Fibroblast of mammary gland (primary cell): Measurements from ENCODE around the gene NPHP4.
"Not testable (repeated sequence)": the region's sequence is repeated elsewhere in the genome, so short reads cannot be mapped to it uniquely, and the experiment has no call there.

Experiments
- DNase-seq: peaks from one replicate; pipeline ENCODE4 v3.0.0-alpha.2; 2010; ENCODE audit warnings: low read depth
- H3K4me3 ChIP-seq: 2 replicates; pipeline ENCODE4 v1.5.1; 2011; ENCODE audit warnings: low read depth, mild to moderate bottlenecking, low read length, moderate library complexity; ENCODE audit not compliant: control insufficient read depth
- TF ChIP-seq, protein P1 (sequence below): conservative IDR thresholded peaks from 2 replicates; pipeline ENCODE4 v1.5.1; 2011; ENCODE audit warnings: low read depth, low read length, inconsistent platforms; ENCODE audit not compliant: control insufficient read depth, insufficient read depth

Gene NPHP4

GRCh38 chr1:6024376-6024775, 32.2 kb upstream of the NPHP4 start:
- no peak for DNase-seq
- TF ChIP-seq, protein P1, sequence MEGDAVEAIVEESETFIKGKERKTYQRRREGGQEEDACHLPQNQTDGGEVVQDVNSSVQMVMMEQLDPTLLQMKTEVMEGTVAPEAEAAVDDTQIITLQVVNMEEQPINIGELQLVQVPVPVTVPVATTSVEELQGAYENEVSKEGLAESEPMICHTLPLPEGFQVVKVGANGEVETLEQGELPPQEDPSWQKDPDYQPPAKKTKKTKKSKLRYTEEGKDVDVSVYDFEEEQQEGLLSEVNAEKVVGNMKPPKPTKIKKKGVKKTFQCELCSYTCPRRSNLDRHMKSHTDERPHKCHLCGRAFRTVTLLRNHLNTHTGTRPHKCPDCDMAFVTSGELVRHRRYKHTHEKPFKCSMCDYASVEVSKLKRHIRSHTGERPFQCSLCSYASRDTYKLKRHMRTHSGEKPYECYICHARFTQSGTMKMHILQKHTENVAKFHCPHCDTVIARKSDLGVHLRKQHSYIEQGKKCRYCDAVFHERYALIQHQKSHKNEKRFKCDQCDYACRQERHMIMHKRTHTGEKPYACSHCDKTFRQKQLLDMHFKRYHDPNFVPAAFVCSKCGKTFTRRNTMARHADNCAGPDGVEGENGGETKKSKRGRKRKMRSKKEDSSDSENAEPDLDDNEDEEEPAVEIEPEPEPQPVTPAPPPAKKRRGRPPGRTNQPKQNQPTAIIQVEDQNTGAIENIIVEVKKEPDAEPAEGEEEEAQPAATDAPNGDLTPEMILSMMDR = no peak
- H3K4me3 ChIP-seq = no peak overlapping the region

- TF ChIP-seq, protein P1 = no peak
- no peak for DNase-seq
- no peak overlapping the region for H3K4me3 ChIP-seq
Observed at GRCh38 chr1:6023346-6023745, 31.1 kb upstream of the NPHP4 start.

- no peak for DNase-seq
- H3K4me3 ChIP-seq = no peak overlapping the region
- TF ChIP-seq, protein P1 = no peak
Observed at GRCh38 chr1:6022193-6022592, 30.0 kb upstream of the NPHP4 start.

DNA sequence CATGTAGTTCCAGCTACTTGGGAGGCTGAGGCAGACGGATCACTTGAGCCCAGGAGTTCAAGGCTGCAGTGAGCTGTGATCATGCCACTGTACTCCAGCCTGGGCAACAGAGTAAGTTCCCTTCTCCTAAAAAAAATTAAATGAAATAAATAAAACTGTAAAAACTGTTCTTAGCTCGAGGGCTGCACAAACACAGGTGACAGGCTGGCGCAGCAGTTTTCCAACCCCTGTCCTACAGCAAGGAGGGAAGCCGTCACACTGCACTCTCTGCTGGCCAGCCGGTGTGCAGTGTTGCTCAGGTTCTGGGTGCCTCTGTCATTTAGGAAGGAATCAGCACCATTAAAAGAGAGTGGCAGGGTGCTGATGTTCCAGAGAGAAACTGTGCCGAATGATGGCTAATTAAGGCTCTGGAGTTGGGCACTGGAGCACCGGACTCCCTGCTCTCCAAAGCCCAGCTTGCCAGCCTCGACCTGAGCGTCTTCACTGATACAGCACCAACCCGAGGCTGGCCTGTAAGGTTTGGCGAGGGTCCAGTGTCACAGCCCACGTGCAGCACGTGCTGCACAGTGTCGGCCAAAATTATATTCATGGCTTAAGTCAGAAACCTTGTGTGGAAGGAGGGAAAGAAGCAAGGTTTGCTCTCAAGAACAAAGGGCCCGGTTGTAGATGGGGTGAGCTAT, 27.1 kb upstream of the NPHP4 start:
- H3K4me3 ChIP-seq = no peak overlapping the region
- TF ChIP-seq, protein P1 = no peak
- DNase-seq = no peak

GRCh38 chr1:6017654-6018053, 25.4 kb upstream of the NPHP4 start:
- H3K4me3 ChIP-seq, DNase-seq: not testable (repeated sequence)

DNA sequence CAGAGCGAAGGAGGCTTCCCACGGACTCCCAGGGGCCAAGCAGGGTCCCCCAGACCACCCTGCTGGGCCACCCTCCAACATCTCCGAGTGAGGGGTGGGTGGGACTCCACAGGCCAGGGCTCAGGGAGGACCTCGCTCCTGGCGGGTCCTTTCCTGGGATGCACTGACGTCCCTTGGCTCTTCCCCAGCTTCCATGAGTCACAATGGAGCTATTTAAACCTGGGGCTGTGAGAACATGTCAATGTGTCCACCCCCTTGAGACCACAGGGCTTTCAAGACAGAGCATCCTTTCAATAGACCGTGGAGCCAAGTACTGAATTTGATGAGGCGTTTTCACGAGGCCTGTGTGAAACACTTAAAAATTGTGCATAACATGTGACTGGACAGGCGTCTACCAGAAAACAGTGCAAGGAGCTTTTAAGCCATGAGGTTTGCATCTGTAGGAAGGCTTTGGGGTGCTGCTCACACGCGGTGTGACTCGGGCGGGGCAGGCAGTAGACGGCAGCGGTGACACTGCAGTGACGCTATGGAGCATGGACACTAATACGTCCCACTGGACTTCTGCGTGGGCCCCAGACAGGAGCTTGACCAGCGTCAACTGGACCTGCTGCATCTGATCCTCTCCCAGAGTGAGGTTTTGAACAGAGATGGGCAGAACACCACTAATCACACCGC, 24.1 kb upstream of the NPHP4 start:
- DNase-seq = peak; percentile 64
- no peak overlapping the region for H3K4me3 ChIP-seq
- TF ChIP-seq, protein P1 = no peak

- no peak overlapping the region for H3K4me3 ChIP-seq
- DNase-seq = no peak
- TF ChIP-seq, protein P1 = no peak
Observed at GRCh38 chr1:6014130-6014999, 22.1 kb upstream of the NPHP4 start.
